Naive B cell (primary cell): ENCODE data around the gene SDK1. TPM values are rescaled to one million over a fixed set of nuclear protein-coding genes. Genes with fewer than 3 reads are reported as not detected.

Source experiments
- ATAC-seq, 2 donors: fragments of 150-1000 bp; cut with Tn5 transposase; 2 replicates each; pipeline ENCODE4 v1.10.0; 2021; ENCODE audit warnings: low read depth in 2 of 2, mild to moderate bottlenecking in 2 of 2, moderate library complexity in 2 of 2
- DNase-seq: peaks from one replicate; pipeline ENCODE4 v3.0.0; 2022
- H3K27ac Mint-ChIP-seq, 6 donors: one replicate each; pipeline ENCODE4 v1.8.0; 2020 to 2022; ENCODE audit warnings: mild to moderate bottlenecking in 6 of 6, mixed read lengths in 6 of 6, moderate library complexity in 5 of 6, inconsistent platforms in 2 of 6
- H3K27me3 Mint-ChIP-seq, 3 donors: one replicate each; pipeline ENCODE4 v1.8.0; 2021 to 2022; ENCODE audit warnings: mixed read lengths in 3 of 3, mild to moderate bottlenecking in 1 of 3
- H3K36me3 Mint-ChIP-seq, 2 donors: one replicate each; pipeline ENCODE4 v1.8.0; 2020 to 2022; ENCODE audit warnings: mixed read lengths in 2 of 2, inconsistent platforms in 1 of 2, mild to moderate bottlenecking in 1 of 2
- H3K4me1 Mint-ChIP-seq, 3 donors: one replicate each; pipeline ENCODE4 v1.8.0; 2020 to 2022; ENCODE audit warnings: mixed read lengths in 3 of 3, inconsistent platforms in 1 of 3, mild to moderate bottlenecking in 1 of 3, moderate library complexity in 1 of 3
- H3K4me3 Mint-ChIP-seq, 8 donors: one replicate each; pipeline ENCODE4 v1.8.0; 2020 to 2022; ENCODE audit warnings: mild to moderate bottlenecking in 8 of 8, mixed read lengths in 8 of 8, moderate library complexity in 8 of 8, inconsistent platforms in 2 of 8
- H3K9me3 Mint-ChIP-seq, 7 donors: one replicate each; pipeline ENCODE4 v1.8.0; 2020 to 2022; ENCODE audit warnings: mixed read lengths in 7 of 7, mild to moderate bottlenecking in 5 of 7, inconsistent platforms in 2 of 7, moderate library complexity in 1 of 7
- polyA plus RNA-seq, 6 donors: library from polyadenylated mRNA; unstranded; fragments of 300-500 nt; fragmentation: Illumina TruSeq; gene quantifications; one replicate each; pipeline ENCODE4 v1.2.3, GENCODE V29; 2021; ENCODE audit warnings: low read depth in 6 of 6

The SDK1 gene
- polyA plus RNA-seq, 6 donors from 2014 or later: 0.15 to 0.60 (median 0.38) TPM; not detected in 2

DNA sequence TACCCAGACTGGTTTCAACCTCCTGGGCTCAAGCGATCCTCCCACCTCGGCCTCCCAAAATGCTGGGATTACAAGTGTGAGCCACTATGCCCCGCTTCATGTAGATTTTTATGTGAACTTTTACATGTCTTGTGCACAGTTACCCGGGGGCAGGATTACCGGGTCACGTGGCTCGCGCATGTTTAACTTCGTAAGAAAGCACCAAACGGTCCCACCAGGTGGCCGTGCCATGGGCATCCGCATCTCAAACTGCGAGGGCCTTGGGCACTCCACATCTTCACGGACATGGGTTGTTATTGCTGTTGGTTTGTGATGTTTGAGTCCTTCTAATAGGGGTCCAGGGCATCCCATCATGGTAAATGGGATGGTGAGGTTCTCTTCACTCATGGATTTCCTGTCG is 744.4 kb downstream of the SDK1 start:
- peak overlapping the region in 1 of 6 donors; percentile 75 for H3K27ac Mint-ChIP-seq
- no peak for DNase-seq
- no peak overlapping the region for H3K4me3 Mint-ChIP-seq
- no peaks in the 10 kb centered on the region for H3K36me3 Mint-ChIP-seq
- ATAC-seq: no peak
- H3K4me1 Mint-ChIP-seq: peaks cover 0 to 12% (median 5%) of the 10 kb centered on the region in 3 donors
- H3K9me3 Mint-ChIP-seq: no peaks in the 10 kb centered on the region
- peaks cover 0 to 5% (median 0%) of the 10 kb centered on the region in 3 donors for H3K27me3 Mint-ChIP-seq

DNA sequence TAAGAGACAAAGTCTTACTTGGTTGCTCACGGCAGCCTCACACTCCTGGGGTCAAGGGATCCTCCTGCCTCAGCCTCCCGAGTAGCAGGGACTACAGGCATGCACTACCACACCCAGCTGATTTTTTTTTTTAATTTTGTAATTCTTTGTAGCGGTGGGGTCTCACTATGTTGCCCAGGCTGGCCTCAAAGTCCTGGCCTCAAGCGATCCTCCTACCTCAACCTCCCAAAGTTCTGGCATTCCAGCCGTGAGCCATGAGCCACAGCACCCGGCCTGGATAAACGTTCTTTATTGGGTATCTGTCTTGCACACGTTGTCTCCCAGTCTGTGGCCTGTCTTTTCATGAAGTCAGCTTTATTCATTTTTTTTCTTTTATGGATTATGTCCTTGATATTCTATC is 744.9 kb downstream of the SDK1 start:
- DNase-seq (no peak), ATAC-seq (no peak)
- Mint-ChIP-seq H3K4me1 (peaks cover 0 to 12% (median 5%) of the 10 kb centered on the region in 3 donors), H3K27ac (no peak overlapping the region), H3K36me3 (no peaks in the 10 kb centered on the region), H3K4me3 (no peak overlapping the region), H3K9me3 (no peaks in the 10 kb centered on the region), H3K27me3 (peaks cover 0 to 5% (median 0%) of the 10 kb centered on the region in 3 donors)

DNA sequence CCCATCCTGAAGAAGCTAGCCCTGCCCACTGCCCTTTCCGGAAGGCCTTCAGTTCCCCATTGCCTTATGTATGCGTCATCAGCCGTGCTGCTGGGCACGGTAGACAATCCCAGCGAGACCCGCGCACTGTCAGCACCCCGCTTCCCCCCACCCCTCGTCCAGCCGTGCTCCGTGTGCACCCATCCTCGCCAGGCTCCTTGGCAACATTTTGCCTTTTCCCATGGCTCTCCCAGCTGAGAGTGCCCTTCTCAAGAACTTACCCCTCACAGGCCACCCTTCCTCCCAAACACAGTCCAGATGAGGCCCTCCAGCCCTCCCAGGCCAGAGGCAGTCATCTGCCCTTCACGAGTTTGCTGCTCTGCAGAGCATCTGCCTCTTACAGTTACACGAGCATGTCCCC is 747.3 kb downstream of the SDK1 start:
- Mint-ChIP-seq H3K4me1 (peaks cover 0 to 12% (median 5%) of the 10 kb centered on the region in 3 donors), H3K27me3 (peaks cover 0 to 5% (median 5%) of the 10 kb centered on the region in 3 donors), H3K27ac (peak overlapping the region in 1 of 6 donors; percentile 90), H3K36me3 (peaks cover 4 to 5% of the 10 kb centered on the region in 2 donors), H3K9me3 (peaks cover 0 to 4% (median 0%) of the 10 kb centered on the region in 7 donors), H3K4me3 (no peak overlapping the region)
- ATAC-seq (no peak), DNase-seq (no peak)

- DNase-seq: no peak
- H3K27me3 Mint-ChIP-seq: peaks cover 0 to 10% (median 5%) of the 10 kb centered on the region in 3 donors
- ATAC-seq: no peak
- peaks cover 0 to 7% (median 5%) of the 10 kb centered on the region in 3 donors for H3K4me1 Mint-ChIP-seq
- peaks cover 0 to 6% (median 0%) of the 10 kb centered on the region in 7 donors for H3K9me3 Mint-ChIP-seq
- H3K27ac Mint-ChIP-seq: no peak overlapping the region
- H3K4me3 Mint-ChIP-seq: no peak overlapping the region
- peaks cover 8 to 10% of the 10 kb centered on the region in 2 donors for H3K36me3 Mint-ChIP-seq
Observed at GRCh38 chr7:4049202-4049601, 748.1 kb downstream of the SDK1 start.

DNA sequence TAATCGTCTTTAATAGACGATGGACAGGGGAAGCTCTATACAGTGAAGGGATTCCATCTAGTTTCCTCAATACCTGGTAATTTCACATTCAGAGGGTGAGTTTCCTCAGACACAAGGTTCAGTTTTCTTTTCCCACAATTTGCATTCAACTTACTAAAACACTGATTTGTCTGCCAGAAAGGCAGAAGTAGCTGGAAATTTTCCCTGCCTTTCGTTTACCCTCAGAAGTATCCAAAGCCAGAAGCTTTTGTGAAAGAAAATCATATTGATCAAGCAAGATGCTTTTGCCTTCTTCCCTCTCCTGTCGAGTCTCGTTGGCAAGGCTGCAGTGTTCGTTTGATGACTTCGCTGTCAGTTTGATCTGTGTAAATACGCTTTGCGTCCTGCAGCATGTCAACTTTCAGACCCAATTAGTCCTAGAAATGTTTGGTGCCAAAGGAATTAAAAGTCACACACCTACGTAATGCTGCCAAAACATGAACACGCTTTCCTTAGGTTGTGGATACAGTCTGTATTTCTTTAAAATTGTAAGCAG is 749.1 kb downstream of the SDK1 start:
- Mint-ChIP-seq H3K4me3 (no peak overlapping the region), H3K4me1 (no peaks in the 10 kb centered on the region), H3K27me3 (peaks cover 5 to 10% (median 10%) of the 10 kb centered on the region in 3 donors), H3K9me3 (peaks cover 0 to 6% (median 0%) of the 10 kb centered on the region in 7 donors), H3K36me3 (peaks cover 8 to 10% of the 10 kb centered on the region in 2 donors), H3K27ac (no peak overlapping the region)
- DNase-seq: no peak
- ATAC-seq: no peak

- no peaks in the 10 kb centered on the region for H3K4me1 Mint-ChIP-seq
- H3K27ac Mint-ChIP-seq: no peak overlapping the region
- peaks cover 8 to 10% of the 10 kb centered on the region in 2 donors for H3K36me3 Mint-ChIP-seq
- peaks cover 5 to 19% (median 13%) of the 10 kb centered on the region in 3 donors for H3K27me3 Mint-ChIP-seq
- peaks cover 0 to 6% (median 2%) of the 10 kb centered on the region in 7 donors for H3K9me3 Mint-ChIP-seq
- H3K4me3 Mint-ChIP-seq: no peak overlapping the region
- ATAC-seq: no peak
- no peak for DNase-seq
Observed at GRCh38 chr7:4051696-4052095, 750.6 kb downstream of the SDK1 start.

GRCh38 chr7:4052130-4052529 is 751.1 kb downstream of the SDK1 start:
- no peak for DNase-seq
- H3K27me3 Mint-ChIP-seq: peaks cover 5 to 23% (median 17%) of the 10 kb centered on the region in 3 donors
- ATAC-seq: no peak
- H3K4me3 Mint-ChIP-seq: no peak overlapping the region
- no peak overlapping the region for H3K27ac Mint-ChIP-seq
- H3K9me3 Mint-ChIP-seq: peaks cover 0 to 6% (median 2%) of the 10 kb centered on the region in 7 donors
- H3K4me1 Mint-ChIP-seq: no peaks in the 10 kb centered on the region
- peaks cover 8 to 10% of the 10 kb centered on the region in 2 donors for H3K36me3 Mint-ChIP-seq

DNA sequence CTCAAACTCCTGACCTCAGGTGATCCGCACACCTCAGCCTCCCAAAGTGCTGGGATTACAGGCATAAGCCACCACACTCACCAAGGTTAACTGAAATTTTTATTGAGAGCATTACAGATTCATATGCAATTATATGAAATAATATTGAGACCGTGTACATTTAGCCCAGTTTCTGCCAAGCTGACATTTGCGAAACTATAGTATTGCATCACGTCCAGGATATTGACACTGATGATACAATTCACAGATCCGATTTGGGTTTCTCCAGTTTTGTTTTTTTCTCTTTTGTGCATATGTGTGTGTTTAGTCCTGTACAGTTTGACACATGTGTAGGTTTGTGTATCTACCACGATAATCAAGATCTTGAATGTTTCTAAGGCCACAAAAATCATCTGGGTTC is 753.1 kb downstream of the SDK1 start:
- Mint-ChIP-seq H3K4me1 (no peaks in the 10 kb centered on the region), H3K27ac (no peak overlapping the region), H3K4me3 (no peak overlapping the region), H3K27me3 (peaks cover 5 to 35% (median 26%) of the 10 kb centered on the region in 3 donors), H3K9me3 (peaks cover 8 to 18% (median 14%) of the 10 kb centered on the region in 7 donors), H3K36me3 (peaks cover 8 to 26% of the 10 kb centered on the region in 2 donors)
- ATAC-seq: no peak
- no peak for DNase-seq

- H3K27ac Mint-ChIP-seq: no peak overlapping the region
- H3K4me1 Mint-ChIP-seq: no peaks in the 10 kb centered on the region
- no peak overlapping the region for H3K4me3 Mint-ChIP-seq
- peaks cover 5 to 35% (median 26%) of the 10 kb centered on the region in 3 donors for H3K27me3 Mint-ChIP-seq
- peaks cover 11 to 23% (median 17%) of the 10 kb centered on the region in 7 donors for H3K9me3 Mint-ChIP-seq
- DNase-seq (no peak), ATAC-seq (no peak)
- H3K36me3 Mint-ChIP-seq: peaks cover 8 to 26% of the 10 kb centered on the region in 2 donors
Observed at GRCh38 chr7:4056552-4057288, 755.7 kb downstream of the SDK1 start.

- no peaks in the 10 kb centered on the region for H3K4me1 Mint-ChIP-seq
- peaks cover 5 to 35% (median 26%) of the 10 kb centered on the region in 3 donors for H3K27me3 Mint-ChIP-seq
- H3K4me3 Mint-ChIP-seq: no peak overlapping the region
- peaks cover 11 to 23% (median 17%) of the 10 kb centered on the region in 7 donors for H3K9me3 Mint-ChIP-seq
- peaks cover 8 to 26% of the 10 kb centered on the region in 2 donors for H3K36me3 Mint-ChIP-seq
- DNase-seq (no peak), ATAC-seq (no peak)
- H3K27ac Mint-ChIP-seq: no peak overlapping the region
Observed at GRCh38 chr7:4057289-4057616, 756.2 kb downstream of the SDK1 start.

DNA sequence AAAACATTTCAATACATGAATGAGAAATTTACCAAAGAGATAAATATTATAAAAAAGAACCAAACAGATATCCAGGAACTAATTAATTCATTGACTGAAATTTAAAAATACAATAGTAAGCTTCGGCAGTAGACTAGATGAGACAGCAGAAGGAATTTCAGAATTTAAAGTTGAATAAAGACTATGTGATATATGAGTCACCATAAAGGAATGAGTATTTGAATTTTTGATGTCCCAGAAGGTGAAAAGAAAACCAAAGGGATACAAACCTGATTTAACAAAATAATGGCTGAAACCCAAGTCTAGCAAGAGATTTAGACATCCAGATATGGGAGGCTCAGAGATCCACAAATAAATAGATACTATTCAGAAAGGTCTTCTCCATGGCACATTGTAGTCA is 757.1 kb downstream of the SDK1 start:
- no peak for ATAC-seq
- Mint-ChIP-seq H3K27ac (no peak overlapping the region), H3K36me3 (peaks cover 5 to 22% of the 10 kb centered on the region in 2 donors), H3K9me3 (peaks cover 11 to 23% (median 17%) of the 10 kb centered on the region in 7 donors), H3K4me3 (no peak overlapping the region), H3K4me1 (no peaks in the 10 kb centered on the region), H3K27me3 (peaks cover 5 to 32% (median 29%) of the 10 kb centered on the region in 3 donors)
- no peak for DNase-seq

DNA sequence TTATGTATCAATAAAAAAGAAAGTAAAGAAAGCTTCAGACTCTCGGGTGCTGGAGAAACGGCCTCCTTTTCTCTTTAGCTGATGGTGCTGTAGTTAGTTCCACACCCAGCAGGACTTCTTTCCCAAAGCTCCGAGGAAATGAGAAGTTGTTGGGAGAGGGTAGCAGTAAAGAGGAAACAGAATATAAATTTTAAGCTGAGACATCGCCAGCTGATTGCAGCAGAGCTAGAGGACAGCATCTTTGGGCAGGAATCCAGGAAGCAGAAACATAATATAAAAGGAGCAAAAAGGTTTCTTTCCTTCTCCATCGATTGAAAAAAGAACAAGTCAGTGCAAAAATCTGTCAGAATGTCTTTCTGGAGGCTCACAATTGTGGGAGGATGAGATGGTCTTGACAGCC is 764.1 kb downstream of the SDK1 start:
- H3K4me3 Mint-ChIP-seq: peak overlapping the region in 1 of 8 donors; percentile 3
- peaks cover 0 to 7% (median 0%) of the 10 kb centered on the region in 3 donors for H3K27me3 Mint-ChIP-seq
- no peak for ATAC-seq

GRCh38 chr7:4066206-4066605 is 765.2 kb downstream of the SDK1 start:
- Mint-ChIP-seq H3K9me3 (no peaks in the 10 kb centered on the region), H3K27ac (no peak overlapping the region), H3K27me3 (peaks cover 0 to 7% (median 0%) of the 10 kb centered on the region in 3 donors), H3K36me3 (no peaks in the 10 kb centered on the region), H3K4me1 (peaks cover 0 to 10% (median 5%) of the 10 kb centered on the region in 3 donors), H3K4me3 (no peak overlapping the region)
- DNase-seq: no peak
- no peak for ATAC-seq

More for the DNA sequence above, 764.1 kb downstream of the SDK1 start:
- Mint-ChIP-seq H3K4me1 (peaks cover 0 to 10% (median 5%) of the 10 kb centered on the region in 3 donors), H3K27ac (peak overlapping the region in 2 of 6 donors; percentile 36 to 67), H3K9me3 (peaks cover 0 to under 1% (median 0%) of the 10 kb centered on the region in 7 donors), H3K36me3 (no peaks in the 10 kb centered on the region)
- DNase-seq: no peak
